Limb (tissue), 2 donors: ENCODE data around the gene PBX2.

Experiments
- DNase-seq, 2 donors: peaks; one replicate each; pipeline ENCODE4 v3.0.0-alpha.2; 2016; ENCODE audit errors: extremely low spot score in 2 of 2

The PBX2 gene

DNA sequence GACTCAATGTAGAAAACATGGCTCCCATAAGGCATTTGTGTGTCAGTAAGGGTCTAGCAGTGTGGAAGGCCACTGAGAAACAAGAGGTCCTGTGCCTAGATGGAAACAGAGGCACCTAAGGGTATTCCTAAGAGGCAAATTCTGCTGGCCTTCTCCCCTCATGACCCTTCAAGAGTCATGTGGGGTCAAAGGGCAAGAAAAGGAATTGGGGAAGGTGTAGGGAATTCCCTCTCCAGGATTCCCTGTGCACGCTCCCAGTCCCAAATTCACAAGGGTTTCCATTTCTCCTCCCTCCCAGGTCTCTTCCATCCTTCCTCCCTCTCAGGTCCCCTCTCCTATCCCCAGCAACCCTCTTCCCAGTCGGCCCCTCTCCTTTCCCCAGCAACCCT lies 14.7 kb downstream of the PBX2 start:
- DNase-seq = no peak

DNA sequence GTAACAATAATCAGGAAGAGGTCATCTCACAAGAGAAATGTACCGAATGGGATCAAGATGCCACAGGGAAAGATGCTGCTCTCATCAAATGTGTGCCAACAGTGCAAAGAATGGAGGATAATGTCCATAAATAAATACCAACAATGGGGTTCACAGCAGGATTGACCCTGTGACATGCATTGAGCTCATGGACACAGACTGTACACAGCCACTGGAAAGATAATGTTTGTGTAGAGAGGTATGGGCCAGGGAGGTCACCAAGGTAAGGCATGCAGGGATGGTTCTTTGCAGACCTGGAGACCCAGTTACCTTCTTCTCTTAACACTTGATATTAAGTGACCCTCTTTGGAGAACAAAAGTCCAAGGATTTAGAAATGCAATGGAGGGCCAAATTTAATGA lies 15.6 kb downstream of the PBX2 start:
- DNase-seq = no peak

DNA sequence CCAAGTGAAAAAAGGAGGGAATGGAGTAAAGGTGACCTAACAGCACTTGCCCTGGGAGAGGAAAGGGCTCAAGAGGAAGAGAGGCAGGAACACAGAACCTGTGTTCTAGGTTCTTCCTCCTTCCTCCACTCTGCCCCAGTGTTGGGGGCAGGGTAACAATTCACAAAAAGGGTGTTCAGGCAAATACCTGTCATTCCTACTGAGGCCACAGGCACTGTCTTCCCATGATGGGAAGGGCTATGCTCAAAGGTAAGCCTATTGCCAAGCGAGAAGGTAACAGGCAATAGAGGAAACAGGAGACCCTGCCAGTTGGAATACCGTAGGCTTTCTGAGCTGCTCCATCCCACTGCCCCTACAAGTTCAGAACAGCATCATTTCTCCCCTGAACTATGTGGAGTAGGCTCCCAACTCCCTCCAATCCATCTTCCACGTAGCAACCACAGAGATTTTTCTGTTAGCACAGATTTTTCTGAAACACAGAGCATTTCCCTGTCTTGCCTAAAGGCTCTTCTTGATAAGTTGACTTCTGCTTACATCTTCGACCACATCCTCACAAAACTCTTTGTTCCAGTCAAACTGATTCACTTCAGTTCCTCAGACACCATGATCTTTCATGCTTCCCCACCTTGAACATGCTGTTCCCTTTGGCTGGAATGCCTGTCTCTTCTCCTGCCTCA lies 16.8 kb downstream of the PBX2 start:
- DNase-seq = no peak

DNA sequence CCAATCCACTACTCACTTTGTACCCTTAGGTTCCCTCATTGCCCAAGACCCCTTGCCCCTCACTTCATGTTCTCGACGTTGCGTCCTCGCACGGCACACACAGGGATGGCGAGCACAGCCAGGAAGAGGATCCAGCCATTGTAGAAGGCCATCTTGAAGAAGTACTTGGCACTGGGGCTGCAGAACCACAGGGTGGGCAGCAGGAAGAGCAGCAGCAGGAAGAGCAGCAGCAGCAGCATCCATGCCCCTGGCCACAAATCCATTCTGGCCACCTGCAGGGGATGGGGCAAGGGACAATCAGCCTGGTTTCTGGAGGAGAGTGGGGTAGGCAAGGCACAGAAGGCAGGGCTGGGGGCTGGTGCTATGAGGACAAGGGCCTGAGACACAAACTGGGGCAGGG lies 18.8 kb downstream of the PBX2 start:
- DNase-seq = no peak

DNA sequence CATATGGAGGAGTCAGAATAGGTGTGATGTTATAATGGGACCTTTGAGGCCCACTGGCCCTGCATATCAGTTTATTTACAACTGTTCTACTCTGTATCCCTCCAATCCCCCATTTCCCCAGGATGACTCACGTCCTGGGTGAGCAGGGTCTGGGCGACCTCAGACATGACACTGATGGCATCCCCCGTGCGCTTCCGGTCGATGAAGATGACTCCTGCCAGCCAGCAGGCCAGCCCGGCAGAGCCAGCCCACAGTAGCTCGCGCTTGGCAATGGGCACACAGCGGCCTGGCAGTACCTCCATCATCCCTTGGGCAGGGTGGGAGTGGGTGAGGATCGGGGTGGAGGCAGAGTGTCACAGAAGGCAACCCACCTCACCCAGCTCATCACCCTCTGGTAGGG lies 19.7 kb downstream of the PBX2 start:
- DNase-seq = no peak

DNA sequence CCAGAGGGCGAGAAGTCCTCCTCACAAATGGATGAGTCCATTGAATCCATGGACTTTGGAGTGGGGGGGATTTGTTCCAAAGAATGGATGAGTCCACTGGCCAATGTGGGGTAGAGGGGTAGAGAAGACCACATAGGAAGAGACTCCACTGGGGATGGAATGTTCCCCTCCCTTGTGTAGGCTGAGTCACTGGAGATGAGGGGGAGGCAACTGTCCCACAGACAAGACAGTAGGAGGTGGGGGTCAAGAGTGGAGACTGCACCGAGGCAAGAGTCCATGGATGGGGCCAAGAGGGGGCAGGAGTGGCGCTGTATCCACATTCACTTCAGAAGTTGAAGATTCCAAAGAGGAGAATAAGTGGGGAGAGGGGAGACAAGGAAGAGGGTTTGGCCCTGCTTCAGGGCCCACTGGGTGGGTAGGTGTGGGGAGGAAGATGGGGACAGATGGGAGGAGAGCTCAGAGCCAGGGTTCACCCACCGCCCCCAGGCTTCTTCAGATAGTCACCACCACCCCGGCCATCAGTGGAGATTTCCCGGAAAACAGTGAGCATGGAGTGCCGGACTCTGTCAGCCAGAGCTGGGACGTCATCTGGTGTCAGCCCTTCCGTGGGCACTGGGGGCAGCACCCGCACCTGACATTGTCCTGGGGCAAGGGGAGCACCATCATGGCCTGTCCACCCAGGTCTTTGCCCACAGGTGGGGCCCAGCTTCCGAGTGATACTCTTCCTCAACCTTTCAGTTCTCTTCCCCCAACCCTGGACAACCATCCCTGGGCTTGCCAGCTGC lies 21.0 kb downstream of the PBX2 start:
- no peak for DNase-seq

DNA sequence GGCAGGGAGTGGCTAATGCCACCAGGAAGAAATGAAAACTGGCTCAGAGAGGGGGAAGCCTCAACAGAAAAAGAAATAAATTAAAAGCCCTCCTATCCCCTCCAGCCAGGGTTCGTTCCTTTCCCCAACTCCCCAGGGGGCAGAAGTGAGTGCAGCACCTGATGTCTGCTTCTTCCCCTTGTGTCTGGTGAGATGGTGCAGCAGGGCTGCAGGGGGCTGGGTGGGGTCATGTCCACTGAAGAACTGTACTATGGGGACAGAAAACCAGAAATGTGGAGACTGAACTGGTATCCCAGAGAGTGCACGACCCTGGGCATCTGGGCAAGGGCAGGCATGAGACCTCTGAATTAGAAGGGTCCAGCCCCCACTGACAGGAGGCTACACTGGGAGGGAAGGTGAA lies 21.7 kb downstream of the PBX2 start:
- DNase-seq = no peak

DNA sequence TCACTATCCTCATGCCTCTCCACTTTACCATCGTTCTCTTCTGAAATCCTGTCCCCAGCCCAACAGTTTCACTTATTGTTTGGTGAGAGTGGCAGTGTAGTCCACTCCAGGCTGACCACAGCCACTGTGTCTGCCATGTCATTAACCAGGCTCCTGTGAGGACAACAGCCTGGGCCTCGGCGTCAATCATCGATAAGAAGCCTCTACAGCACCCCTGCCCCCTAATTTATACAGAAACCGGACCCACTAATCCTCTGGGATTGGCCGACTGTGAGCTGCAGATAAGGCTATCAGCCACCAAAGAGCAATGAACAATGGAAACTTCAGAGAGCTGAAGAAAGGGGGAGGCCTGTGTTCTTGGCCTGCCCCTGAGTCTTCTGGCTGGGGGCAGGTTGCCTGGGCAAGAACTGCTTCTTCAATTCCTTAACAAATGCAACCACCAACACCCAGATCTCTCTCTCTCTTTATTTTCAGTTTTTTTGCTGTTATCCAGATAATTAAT lies 22.2 kb downstream of the PBX2 start:
- no peak for DNase-seq

DNA sequence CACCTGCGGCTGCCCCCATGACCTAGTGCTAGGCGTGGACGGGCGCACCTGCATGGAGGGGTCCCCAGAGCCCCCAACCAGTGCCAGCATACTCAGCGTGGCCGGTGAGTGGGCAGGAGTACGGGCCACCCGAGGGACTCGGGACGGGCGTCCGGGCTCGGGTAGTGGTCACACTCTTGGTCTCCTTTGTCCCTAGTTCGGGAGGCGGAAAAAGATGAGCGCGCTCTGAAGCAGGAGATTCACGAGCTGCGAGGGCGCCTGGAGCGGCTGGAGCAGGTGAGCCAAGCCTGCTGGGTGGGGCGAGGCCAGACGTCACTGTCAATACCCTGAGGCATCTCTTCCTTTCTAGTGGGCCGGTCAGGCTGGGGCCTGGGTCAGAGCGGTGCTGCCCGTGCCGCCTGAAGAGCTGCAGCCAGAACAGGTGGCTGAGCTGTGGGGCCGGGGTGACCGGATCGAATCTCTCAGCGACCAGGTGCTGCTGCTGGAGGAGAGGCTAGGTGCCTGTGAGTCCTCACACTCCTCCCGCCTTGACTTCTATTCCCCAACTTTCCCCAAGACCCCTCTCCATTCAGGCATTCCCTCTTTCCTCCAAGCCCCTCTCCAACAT lies 22.7 kb downstream of the PBX2 start:
- no peak for DNase-seq

DNA sequence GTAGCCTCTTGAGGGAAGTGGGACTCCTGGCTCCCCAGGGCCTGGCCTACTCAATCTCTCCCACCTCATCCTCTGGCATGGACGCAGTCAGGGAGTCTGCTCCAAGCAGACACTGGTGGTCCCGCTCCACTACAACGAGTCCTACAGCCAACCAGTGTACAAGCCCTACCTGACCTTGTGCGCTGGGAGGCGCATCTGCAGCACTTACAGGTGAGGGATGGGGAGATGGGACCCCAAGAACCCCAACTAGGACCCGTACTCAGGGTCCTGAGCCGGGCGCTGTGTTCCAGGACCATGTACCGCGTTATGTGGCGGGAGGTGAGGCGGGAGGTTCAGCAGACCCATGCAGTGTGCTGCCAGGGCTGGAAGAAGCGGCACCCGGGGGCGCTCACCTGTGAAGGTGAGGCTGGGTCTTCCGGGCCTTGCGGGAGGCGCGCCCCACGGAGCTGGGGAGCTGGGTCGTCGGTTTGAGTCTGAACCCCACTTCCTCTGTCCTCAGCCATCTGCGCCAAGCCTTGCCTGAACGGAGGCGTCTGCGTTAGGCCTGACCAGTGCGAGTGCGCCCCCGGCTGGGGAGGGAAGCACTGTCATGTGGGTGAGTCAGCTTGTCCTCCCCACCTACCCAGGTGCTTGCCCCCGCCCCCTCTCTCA lies 23.5 kb downstream of the PBX2 start:
- no peak for DNase-seq

DNA sequence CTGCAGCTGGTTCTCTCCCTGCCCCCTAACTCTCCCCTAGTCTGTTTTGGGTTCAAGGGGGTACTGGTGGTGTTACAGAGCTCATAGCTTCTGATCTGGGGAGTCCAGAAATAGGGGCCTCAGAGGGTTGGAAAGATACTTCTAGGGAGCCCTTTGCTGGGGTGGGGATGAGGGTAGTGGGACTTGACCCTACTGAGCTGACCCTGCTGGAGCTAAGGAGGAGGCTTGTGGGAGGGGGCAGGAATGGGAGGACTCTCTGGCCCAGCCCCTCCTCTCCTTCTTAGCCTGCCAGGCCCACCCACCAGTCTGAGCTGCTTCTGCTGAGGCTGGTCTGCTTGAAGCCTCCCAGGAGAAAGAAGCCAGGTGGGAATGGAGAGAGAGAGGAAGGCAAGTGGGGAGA lies 25.7 kb downstream of the PBX2 start, which contains the start of gene EGFL8:
Gene EGFL8, plus strand, starts transcription at position 301 of the 400 bp plus-strand sequence. CDS start 1,571 bp downstream, outside the sequence.
- no peak for DNase-seq

DNA sequence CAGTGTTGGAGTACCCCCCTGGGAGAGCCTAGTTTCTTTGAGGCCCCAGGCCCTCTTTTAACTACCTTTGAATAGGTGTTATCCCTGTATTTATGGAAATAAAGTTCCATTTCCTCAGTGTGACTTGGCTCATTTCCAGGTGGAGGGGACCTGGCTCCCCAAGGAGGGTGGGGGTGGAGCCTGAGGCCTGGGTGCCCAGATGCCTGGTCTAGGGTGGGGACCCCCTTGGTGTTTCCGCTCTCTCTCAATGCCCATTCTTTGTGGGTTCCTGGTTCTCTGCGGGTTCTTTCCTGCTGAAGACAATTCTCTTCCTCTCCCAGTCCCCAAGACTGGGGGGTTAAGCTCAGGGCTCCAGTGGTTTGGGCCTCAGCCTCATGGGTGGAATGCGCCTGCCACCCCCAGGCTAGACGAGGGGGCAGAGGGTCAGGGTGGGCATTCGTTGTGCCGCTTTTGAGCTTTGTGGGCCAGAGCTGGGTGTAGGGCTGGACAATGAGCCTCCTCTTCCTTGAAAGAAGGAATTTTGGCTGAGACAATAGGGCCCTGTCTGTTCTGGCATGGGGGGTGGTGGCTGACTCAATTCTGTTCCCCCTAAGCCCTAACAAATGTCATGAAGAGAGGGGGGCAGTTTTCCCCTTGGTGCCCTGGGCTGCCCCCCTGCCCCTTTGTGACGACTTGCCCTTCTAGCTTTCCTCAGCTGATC lies 26.3 kb downstream of the PBX2 start:
- no peak for DNase-seq

DNA sequence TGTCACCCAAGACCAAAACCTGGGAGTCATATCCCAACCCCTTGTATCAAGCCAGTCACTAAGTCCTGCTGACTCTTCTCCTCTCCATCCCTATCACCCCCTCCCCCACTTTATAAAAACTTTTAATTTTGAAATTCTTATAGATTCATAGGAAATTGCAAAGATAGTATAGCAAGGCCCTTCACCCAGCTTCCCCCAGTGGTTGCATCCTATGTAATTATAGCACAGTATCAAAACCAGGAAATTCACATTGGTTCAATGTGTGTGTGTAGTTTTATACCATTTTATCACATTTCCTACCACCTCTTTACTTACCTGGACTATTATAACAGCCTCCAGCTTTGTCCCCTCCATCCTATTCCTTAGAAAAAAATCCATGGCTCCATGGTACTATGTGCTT lies 31.9 kb downstream of the PBX2 start:
- no peak for DNase-seq

DNA sequence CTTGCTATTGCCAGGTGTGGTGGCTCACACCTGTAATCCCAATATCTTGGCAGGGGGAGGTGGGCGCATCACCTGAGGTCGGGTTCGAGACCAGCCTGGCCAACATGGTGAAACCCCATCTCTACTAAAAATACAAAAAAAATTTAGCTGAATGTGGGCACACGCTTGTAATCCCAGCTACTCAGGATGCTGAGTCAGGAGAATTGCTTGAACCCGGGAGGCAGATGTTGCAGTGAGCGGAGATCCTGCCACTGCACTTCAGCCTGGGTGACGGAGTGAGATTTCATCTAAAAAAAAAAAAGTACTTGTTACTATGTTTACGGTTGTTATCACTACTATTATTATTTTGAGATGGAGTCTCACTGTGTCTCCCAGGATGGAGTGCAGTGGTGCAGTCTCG lies 33.1 kb downstream of the PBX2 start:
- no peak for DNase-seq

DNA sequence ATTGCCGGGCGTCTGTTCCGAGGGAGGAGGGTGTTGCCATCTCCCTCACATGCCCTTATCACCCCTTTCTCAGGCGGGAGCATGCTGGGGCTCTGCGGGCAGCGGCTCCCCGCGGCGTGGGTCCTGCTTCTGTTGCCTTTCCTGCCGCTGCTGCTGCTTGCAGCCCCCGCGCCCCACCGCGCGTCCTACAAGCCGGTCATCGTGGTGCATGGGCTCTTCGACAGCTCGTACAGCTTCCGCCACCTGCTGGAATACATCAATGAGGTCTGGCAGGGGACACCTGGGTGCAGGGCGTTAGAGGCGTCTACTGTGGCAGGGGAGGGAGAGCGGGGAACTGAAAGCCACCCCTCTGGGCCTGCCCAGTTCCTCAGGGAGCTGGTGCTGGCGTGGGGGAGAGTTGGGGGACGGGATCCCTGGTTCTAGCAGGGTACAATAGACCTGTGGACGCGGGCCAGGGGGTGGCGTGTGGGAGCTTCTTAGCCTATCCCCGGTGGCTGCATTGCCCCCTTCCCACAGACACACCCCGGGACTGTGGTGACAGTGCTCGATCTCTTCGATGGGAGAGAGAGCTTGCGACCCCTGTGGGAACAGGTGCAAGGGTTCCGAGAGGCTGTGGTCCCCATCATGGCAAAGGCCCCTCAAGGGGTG lies 35.4 kb downstream of the PBX2 start:
- DNase-seq = peak; percentile 75 to 79

DNA sequence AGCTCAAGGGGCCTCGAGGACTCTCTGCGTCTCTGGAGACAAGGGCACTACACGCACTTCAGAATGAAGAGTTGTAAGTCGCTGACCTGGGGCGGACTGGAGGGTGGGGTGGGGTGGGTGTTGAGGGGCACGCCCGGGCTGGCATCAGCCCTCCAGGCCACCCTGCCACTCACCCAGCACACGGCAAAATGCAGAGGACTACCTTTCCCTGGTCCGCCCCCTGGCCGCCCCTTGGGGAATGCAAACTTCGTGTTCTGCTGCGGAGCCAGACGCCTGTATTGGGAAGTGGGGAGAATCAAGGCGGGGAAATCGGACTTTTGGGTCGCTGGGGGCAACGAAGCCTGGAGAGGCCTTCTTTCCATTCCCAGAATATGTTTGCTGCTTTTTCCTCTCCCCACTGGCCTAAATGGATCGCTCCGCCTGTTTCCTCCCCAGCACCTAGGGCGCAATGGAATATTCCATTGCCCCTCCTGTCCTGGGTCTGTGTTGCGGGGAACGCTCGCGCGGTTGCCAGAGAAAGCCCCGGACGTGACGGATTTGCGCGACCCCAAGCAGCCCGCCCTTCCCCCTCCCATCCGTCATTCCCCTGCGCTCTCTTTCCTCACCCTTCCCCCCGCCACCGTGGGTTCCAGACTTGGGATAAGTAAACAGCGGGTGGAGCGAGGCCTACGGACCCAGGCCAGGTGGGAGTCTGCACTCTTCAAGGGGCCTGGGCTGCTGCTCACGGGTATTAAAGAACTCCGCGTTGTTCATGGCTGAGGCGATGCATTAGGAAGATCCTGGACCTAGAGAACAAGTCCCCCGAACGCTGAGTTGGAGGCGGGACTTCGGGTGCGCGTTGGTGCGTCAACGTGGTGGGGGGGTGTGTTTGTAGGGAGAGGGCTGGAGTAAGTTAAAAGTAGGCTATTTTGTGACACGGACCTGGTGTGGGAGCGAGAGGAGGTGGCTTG lies 36.2 kb downstream of the PBX2 start, which contains the start of gene PPT2:
Gene PPT2, plus strand, starts transcription at position 578 of the 950 bp plus-strand sequence. CDS start 454 bp downstream, outside the sequence.
- DNase-seq = peak; percentile 95

DNA sequence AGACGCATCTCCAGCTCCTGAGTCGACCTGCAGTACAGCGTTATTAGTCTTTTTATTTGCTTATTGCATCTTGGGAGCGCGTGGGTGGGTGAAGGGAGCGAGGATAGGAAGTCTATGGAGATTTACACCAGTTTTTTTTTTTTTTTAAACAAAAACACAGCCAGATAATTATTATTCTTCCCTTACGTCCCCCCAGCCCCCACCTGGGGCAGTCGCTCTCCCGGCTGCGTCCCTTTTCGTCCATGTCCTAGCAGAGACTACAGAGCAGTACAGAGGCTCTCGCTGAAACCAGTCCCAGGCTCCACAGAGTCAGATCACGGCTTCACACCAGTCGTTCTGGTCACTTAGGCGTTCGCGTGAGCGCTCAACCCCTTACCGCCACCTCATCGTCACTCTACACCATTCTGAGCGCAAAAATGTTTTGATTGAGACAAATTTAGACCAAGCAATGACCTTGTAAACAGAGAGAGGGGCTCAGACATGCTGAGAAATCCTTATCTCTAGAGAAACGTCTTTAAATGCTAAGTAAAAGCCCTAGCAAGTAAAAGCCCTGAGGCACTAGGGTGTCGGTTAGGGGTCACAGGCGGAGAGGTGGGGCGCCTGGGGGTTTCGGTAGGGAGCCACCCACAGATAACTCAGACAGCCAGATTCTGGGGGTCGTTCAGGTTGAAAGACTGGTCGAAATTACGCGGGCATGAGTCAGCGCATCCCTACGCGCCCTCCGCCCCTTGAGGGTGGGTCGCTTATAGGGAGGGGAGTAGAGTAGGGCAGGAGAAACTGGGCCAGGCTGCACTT lies 37.0 kb downstream of the PBX2 start:
- peak in 1 of 2 donors; percentile 48 for DNase-seq

DNA sequence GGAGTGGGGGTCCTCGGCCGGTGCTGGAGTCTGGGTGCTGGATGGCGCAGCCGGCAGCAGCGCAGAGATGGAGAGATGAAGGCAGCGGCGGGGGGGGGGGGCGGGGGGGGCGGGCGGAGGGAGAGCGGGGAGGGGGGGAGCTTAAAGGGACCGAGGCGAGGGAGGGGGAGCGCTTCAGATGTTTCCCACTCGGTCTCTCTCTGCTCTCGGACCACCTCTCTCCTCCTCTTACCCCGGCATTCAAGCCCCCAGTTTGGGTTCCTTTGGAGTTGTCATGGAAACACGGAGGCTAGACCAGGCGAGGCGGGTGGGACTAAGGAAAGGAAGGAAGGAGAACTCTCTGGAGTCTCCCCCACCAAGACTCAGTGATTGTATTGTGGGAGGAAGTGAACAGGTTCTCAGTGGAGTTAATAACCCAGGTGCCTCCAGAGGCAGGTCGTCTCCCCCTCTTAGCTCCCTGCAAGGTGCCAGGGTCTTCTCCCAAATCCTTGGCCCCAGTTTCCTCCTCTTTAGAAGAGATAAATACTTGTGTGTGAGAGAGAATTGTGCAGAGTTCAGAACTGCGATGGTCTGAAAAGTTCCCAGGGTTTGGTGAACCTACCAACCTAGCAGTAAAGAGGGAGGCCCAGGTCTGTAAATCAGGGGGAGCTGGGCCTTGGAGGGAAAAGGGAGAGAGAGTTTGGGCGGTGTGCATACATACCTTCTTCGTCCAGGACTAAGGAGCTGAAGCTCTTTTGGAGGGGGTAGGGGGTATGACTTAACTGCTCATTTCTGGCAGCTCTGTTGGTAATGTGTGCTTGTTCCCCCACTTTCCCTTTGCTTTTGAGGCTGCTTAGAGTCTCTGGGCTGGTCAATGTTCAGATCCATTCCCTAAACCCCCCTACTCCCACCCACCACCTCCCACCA lies 37.9 kb downstream of the PBX2 start, which contains the start of gene PRRT1:
Gene PRRT1, minus strand, starts transcription at position 77 of the 906 bp plus-strand sequence. CDS start 112 bp downstream, outside the sequence.
- DNase-seq = peak in 1 of 2 donors; percentile 49
